GM12892 (cell line): ENCODE data around the gene PPP6R1.

ENCODE experiments used
- POLR2A ChIP-seq: IDR thresholded peaks from 2 replicates; pipeline ENCODE4 v1.6.1; 2011; ENCODE audit warnings: low read depth, low read length, control low read depth
- POLR2AphosphoS5 ChIP-seq: IDR thresholded peaks from 2 replicates; pipeline ENCODE4 v1.6.1; 2011; ENCODE audit warnings: low read depth, low read length, control low read depth
- TAF1 ChIP-seq: IDR thresholded peaks from 2 replicates; pipeline ENCODE4 v1.6.1; 2011; ENCODE audit warnings: low read depth, mild to moderate bottlenecking, control low read depth, low read length, borderline replicate concordance

GRCh38 chr19:55225415-55225958 lies 33.3 kb downstream of the PPP6R1 start:
- TF ChIP-seq POLR2A (0 out of 2 replicates have a peak, but pooled peaks have one; percentile 17), TAF1 (no peak), POLR2AphosphoS5 (0 out of 2 replicates have a peak, but pooled peaks have one; percentile 18)
